Measurements from ENCODE around the gene NIFK.

DNA sequence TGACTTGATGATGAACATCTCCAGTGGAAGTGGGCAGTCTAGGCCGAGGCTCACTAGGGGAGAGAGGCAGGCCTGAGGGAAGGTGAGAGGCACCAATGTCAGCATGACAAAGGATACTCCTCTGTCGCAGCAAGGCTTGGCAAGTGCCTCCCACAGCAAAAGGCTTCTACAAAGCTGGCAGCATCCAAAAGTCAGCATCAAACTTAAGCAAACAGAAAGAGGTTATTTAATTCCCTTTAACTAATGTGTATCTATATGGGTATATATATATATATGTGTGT lies 41.6 kb downstream of the NIFK start:
- TF ChIP-seq, protein P1, sequence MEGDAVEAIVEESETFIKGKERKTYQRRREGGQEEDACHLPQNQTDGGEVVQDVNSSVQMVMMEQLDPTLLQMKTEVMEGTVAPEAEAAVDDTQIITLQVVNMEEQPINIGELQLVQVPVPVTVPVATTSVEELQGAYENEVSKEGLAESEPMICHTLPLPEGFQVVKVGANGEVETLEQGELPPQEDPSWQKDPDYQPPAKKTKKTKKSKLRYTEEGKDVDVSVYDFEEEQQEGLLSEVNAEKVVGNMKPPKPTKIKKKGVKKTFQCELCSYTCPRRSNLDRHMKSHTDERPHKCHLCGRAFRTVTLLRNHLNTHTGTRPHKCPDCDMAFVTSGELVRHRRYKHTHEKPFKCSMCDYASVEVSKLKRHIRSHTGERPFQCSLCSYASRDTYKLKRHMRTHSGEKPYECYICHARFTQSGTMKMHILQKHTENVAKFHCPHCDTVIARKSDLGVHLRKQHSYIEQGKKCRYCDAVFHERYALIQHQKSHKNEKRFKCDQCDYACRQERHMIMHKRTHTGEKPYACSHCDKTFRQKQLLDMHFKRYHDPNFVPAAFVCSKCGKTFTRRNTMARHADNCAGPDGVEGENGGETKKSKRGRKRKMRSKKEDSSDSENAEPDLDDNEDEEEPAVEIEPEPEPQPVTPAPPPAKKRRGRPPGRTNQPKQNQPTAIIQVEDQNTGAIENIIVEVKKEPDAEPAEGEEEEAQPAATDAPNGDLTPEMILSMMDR (IDR thresholded peaks at IDR 0.05), result no peak
- TF ChIP-seq POLR2A (IDR thresholded peaks at IDR 0.05; ENCODE audit: low read depth) (no peak), EP300 (IDR thresholded peaks at IDR 0.05) (no peak)
